OCI-LY1 (cell line): ENCODE results near the gene SYT10.

Experiments
- H2AFZ ChIP-seq: fragments of 200-600 bp; sonication (generic), shearing (Covaris generic); 2 replicates; pipeline ENCODE4 v1.6.0; 2014; ENCODE audit warnings: antibody characterized with exemption, mild to moderate bottlenecking, low read length
- H3F3A ChIP-seq: fragments of 200-600 bp; sonication (generic), shearing (Covaris generic); 2 replicates; pipeline ENCODE4 v1.6.0; 2014; ENCODE audit warnings: mild to moderate bottlenecking, antibody characterized with exemption, low read length, moderate library complexity; ENCODE audit not compliant: insufficient read depth
- H3K27ac ChIP-seq: fragments of 200-600 bp; sonication (generic); 2 replicates; pipeline ENCODE4 v1.5.1; 2014; ENCODE audit warnings: low read length, mixed run types, mild to moderate bottlenecking, low read depth; ENCODE audit not compliant: poor library complexity, severe bottlenecking
- H3K27me3 ChIP-seq: fragments of 200-600 bp; sonication (generic); 2 replicates; pipeline ENCODE4 v1.6.0; 2014; ENCODE audit warnings: antibody characterized with exemption, mild to moderate bottlenecking, low read length, moderate library complexity; ENCODE audit not compliant: insufficient read depth
- H3K36me3 ChIP-seq: fragments of 200-600 bp; sonication (generic); 2 replicates; pipeline ENCODE4 v1.6.1; 2014; ENCODE audit warnings: mild to moderate bottlenecking, antibody characterized with exemption, low read length, moderate library complexity, mixed read lengths; ENCODE audit not compliant: insufficient read depth
- H3K4me1 ChIP-seq: fragments of 200-600 bp; sonication (generic); 2 replicates; pipeline ENCODE4 v1.5.1; 2014; ENCODE audit warnings: mild to moderate bottlenecking, low read length, moderate library complexity; ENCODE audit not compliant: insufficient read depth, severe bottlenecking
- H3K4me2 ChIP-seq: fragments of 200-600 bp; sonication (generic), shearing (Covaris generic); 2 replicates; pipeline ENCODE4 v1.6.1; 2014; ENCODE audit warnings: low read length
- H3K4me3 ChIP-seq: fragments of 200-600 bp; sonication (generic); 2 replicates; pipeline ENCODE4 v1.5.1; 2014; ENCODE audit warnings: low read length, low read depth, mild to moderate bottlenecking, mixed read lengths; ENCODE audit not compliant: poor library complexity, severe bottlenecking
- H3K79me2 ChIP-seq: fragments of 200-600 bp; shearing (Covaris generic); 2 replicates; pipeline ENCODE4 v1.6.1; 2016; ENCODE audit warnings: mixed run types, low read length, mixed read lengths; ENCODE audit not compliant: insufficient read depth
- H3K9ac ChIP-seq: fragments of 200-600 bp; sonication (generic), shearing (Covaris generic); 2 replicates; pipeline ENCODE4 v1.6.1; 2014; ENCODE audit warnings: mild to moderate bottlenecking, low read length, mixed read lengths
- H3K9me2 ChIP-seq: fragments of 200-600 bp; sonication (generic), shearing (Covaris generic); 2 replicates; pipeline ENCODE4 v1.6.1; 2014; ENCODE audit warnings: low read depth, mild to moderate bottlenecking, low read length, mixed read lengths
- H3K9me3 ChIP-seq: fragments of 200-600 bp; shearing (Covaris generic); 2 replicates; pipeline ENCODE4 v1.6.1; 2014; ENCODE audit warnings: low read length, mixed read lengths
- H4K20me1 ChIP-seq: fragments of 200-600 bp; sonication (generic), shearing (Covaris generic); 2 replicates; pipeline ENCODE4 v1.6.0; 2016; ENCODE audit warnings: mild to moderate bottlenecking, low read length; ENCODE audit not compliant: insufficient read depth
- EZH2 ChIP-seq: fragments of 200-600 bp; sonication (generic), shearing (Covaris generic); IDR thresholded peaks from 2 replicates; pipeline ENCODE4 v1.8.0; 2017; ENCODE audit warnings: borderline replicate concordance, mixed run types, mild to moderate bottlenecking, antibody characterized with exemption, low read length, moderate library complexity, mixed read lengths
- TF ChIP-seq, protein P1 (sequence below): fragments of 200-600 bp; sonication (generic), shearing (Covaris generic); IDR thresholded peaks from 2 replicates; pipeline ENCODE4 v1.5.1; 2017; ENCODE audit warnings: mild to moderate bottlenecking, antibody characterized with exemption, low read length, moderate library complexity, mixed read lengths

SYT10 gene

DNA sequence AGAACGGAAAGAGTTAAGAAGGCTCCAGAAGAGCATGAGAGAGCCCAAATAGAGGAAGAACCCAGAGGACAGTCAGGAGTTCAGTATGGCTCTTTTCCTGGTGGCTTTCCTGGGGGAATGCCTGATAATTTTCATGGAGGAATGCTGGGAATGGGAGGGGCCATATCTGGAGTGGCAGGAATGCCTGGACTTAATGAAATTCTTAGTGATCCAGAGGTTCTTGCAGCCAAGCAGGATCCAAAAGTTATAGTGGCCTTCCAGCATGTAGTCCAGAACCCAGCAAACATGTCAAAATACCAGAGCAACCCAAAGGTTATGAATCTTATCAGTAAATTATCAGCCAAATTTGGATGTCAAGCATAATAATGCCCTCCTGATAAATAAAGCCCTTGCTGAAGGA is 15.5 kb upstream of the SYT10 start:
- H3K27ac ChIP-seq: no peak overlapping the region
- TF ChIP-seq, protein P1, sequence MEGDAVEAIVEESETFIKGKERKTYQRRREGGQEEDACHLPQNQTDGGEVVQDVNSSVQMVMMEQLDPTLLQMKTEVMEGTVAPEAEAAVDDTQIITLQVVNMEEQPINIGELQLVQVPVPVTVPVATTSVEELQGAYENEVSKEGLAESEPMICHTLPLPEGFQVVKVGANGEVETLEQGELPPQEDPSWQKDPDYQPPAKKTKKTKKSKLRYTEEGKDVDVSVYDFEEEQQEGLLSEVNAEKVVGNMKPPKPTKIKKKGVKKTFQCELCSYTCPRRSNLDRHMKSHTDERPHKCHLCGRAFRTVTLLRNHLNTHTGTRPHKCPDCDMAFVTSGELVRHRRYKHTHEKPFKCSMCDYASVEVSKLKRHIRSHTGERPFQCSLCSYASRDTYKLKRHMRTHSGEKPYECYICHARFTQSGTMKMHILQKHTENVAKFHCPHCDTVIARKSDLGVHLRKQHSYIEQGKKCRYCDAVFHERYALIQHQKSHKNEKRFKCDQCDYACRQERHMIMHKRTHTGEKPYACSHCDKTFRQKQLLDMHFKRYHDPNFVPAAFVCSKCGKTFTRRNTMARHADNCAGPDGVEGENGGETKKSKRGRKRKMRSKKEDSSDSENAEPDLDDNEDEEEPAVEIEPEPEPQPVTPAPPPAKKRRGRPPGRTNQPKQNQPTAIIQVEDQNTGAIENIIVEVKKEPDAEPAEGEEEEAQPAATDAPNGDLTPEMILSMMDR: no peak
- TF ChIP-seq EZH2: no peak

DNA sequence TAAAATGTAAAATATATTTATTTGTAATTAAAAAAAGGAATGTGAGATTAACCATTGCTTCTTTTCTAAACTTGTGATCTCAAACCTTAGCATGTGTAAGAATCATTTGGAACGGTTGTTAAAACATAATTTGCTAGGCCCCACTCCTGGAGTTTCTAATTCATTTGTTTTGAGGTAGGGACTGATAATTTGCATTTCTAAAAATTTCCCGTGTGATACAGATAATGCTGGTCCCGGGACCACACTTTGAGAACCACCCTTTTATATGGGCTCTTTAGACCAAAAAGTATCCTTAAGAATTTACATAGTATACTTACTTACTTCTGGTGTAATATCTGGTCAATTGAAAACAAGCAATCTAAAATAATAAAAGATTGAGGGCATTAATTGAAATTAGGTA is 10.9 kb upstream of the SYT10 start:
- TF ChIP-seq EZH2: no peak
- TF ChIP-seq, protein P1: no peak
- Histone ChIP-seq H3K9ac (no peak overlapping the region), H3K4me2 (no peak overlapping the region)

More for the DNA sequence above, 15.5 kb upstream of the SYT10 start:
- Histone ChIP-seq H3K9ac (no peak overlapping the region), H3F3A (no peaks in the 10 kb centered on the region), H3K4me3 (no peak overlapping the region), H4K20me1 (no peaks in the 10 kb centered on the region), H3K4me2 (no peak overlapping the region), H3K4me1 (no peaks in the 10 kb centered on the region), H3K27me3 (no peaks in the 10 kb centered on the region), H3K79me2 (no peaks in the 10 kb centered on the region), H3K36me3 (no peaks in the 10 kb centered on the region), H3K9me2 (no peaks in the 10 kb centered on the region), H3K9me3 (no peaks in the 10 kb centered on the region), H2AFZ (no peak overlapping the region)

DNA sequence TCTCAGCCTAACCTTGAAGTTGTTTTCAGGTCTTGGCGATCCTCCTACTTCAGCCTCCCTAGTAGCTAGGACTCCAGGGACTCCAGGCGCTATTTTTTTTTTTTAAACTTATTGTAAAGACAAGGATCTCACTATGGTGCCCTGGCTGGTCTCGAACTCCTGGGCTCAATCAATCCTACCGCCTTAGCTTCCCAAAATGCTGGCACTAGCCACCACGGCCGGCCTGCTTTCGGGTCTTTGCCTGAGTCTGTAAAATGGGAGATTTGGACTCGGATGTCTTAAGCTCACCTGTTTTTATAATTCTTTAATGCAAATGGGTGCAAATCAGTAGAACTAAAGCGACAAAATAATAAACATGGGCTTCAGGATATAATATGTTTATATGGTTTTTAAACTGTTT is 858 bp upstream of the SYT10 start:
- H3K4me3 ChIP-seq: no peak overlapping the region
- H3K27me3 ChIP-seq: no peaks in the 10 kb centered on the region
- H3K9me3 ChIP-seq: no peaks in the 10 kb centered on the region
- no peaks in the 10 kb centered on the region for H3K4me1 ChIP-seq
- no peak overlapping the region for H2AFZ ChIP-seq
- no peak overlapping the region for H3K4me2 ChIP-seq
- H3K9me2 ChIP-seq: no peaks in the 10 kb centered on the region
- H3K79me2 ChIP-seq: no peaks in the 10 kb centered on the region
- H3K27ac ChIP-seq: no peak overlapping the region
- no peaks in the 10 kb centered on the region for H3F3A ChIP-seq
- no peak overlapping the region for H3K9ac ChIP-seq
- no peaks in the 10 kb centered on the region for H4K20me1 ChIP-seq
- TF ChIP-seq, protein P1: no peak
- no peak for TF ChIP-seq EZH2
- H3K36me3 ChIP-seq: no peaks in the 10 kb centered on the region

More for the DNA sequence above, 10.9 kb upstream of the SYT10 start:
- Histone ChIP-seq H3K36me3 (no peaks in the 10 kb centered on the region), H2AFZ (no peak overlapping the region), H3K27ac (no peak overlapping the region), H3K27me3 (no peaks in the 10 kb centered on the region), H3K79me2 (no peaks in the 10 kb centered on the region), H3K9me3 (no peaks in the 10 kb centered on the region), H3K4me1 (no peaks in the 10 kb centered on the region), H3K4me3 (no peak overlapping the region), H4K20me1 (no peaks in the 10 kb centered on the region), H3K9me2 (no peaks in the 10 kb centered on the region), H3F3A (no peaks in the 10 kb centered on the region)
